ENCODE results near the gene CFAP157.
A peak's percentile ranks its signal among the peaks of the same experiment; 100 is the strongest.

CFAP157 gene

GRCh38 chr9:127762111-127762676 is 55.4 kb downstream of the CFAP157 start:
- DNase-seq (ENCODE audit: extremely low spot score), result no peak
- CTCF ChIA-PET, result interaction anchor here (2.4 to 6.0 kb wide), 4 partner anchors 8 to 159 kb away, joined by 10 to 46 read pairs (median 14); partner anchors contain the start of genes CDK9 and TOR2A
- POLR2A ChIA-PET, result no interaction called here
- TF ChIP-seq CTCF (IDR thresholded peaks at IDR 0.05; ENCODE audit: control extremely low read depth, extremely low read depth, low read depth, missing control alignments), result no peak

DNA sequence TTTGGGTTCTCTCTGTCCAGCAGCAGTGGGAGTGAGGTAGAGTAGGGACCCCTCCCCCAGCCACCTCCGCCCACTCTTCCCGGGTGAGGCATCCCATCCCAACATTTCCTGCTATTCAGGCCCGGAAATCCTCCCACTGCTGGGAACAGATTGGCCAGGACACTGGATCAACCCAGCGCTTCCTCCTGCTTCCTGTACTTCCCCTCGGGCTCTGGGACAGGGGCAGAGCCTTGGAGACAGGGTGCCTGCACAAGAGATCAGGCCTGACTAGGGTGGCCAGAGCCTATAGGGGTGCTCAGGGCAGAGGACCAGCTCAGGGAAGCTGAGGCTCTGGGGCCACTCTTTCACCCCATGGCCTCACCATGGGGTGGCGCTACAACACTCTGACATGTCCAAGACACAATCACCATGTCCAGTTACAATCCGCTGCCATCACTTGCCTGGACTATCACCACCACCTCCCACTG is 57.2 kb downstream of the CFAP157 start:
- peak; percentile 45 for DNase-seq (ENCODE audit: extremely low spot score)
- peak; percentile 62 for TF ChIP-seq CTCF (IDR thresholded peaks at IDR 0.05; ENCODE audit: control extremely low read depth, extremely low read depth, low read depth, missing control alignments)
- ChIA-PET POLR2A (no interaction called here), CTCF (interaction anchor here (0.6 to 6.0 kb wide), 11 partner anchors 9 to 157 kb away, joined by 3 to 46 read pairs (median 6); partner anchors contain the start of genes CDK9 and TOR2A)

DNA sequence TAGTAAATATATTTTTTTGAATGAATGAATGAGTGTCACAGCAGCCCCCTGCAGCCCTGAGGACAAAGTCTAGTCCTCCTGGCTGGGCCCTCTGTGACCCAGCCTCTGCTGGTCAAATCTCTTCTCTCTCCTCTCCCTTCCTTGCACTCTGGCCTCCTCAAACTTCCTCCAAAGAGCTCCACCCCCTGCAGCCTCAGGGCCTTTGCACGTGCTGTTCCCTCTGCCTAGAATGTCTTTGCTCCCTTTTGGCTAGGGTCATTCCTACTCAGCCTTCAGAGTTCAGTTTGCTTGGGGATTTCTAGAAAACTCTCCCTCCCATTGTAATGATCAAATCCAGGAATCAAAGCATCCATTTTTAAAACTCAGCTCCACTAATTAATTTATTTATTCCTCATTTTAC is 58.6 kb downstream of the CFAP157 start:
- no peak for DNase-seq (ENCODE audit: extremely low spot score)
- ChIA-PET CTCF (interaction anchor here (0.9 to 6.0 kb wide), 10 partner anchors 10 to 270 kb away, joined by 3 to 46 read pairs (median 5); partner anchors contain the start of genes CDK9 and TOR2A), POLR2A (interaction anchor here (0.6 kb wide), 1 partner anchor 30 kb away, joined by 3 read pairs; the partner anchor contains the start of gene TOR2A)
- TF ChIP-seq CTCF (IDR thresholded peaks at IDR 0.05; ENCODE audit: control extremely low read depth, extremely low read depth, low read depth, missing control alignments), result no peak

Measured in GM10248 (cell line).